Measurements from ENCODE around the gene SRGAP3.

Gene SRGAP3

GRCh38 chr3:9119331-9119730 is 130.1 kb downstream of the SRGAP3 start:
- Histone ChIP-seq H3K4me3 (ENCODE audit: low read length) (no peak overlapping the region), H3K9me3 (ENCODE audit: insufficient read depth, low read length) (no peaks in the 10 kb centered on the region), H3K79me2 (ENCODE audit: low read length) (no peaks in the 10 kb centered on the region), H3K4me1 (ENCODE audit: low read length) (no peaks in the 10 kb centered on the region), H3K27me3 (ENCODE audit: low read depth, low read length) (peaks cover 27% of the 10 kb centered on the region), H3K4me2 (ENCODE audit: low read length) (no peak overlapping the region), H2AFZ (ENCODE audit: low read depth, low read length) (no peak overlapping the region), H3K27ac (ENCODE audit: low read length) (no peak overlapping the region), H4K20me1 (ENCODE audit: insufficient read depth, low read length) (no peaks in the 10 kb centered on the region), H3K9ac (ENCODE audit: low read length) (no peak overlapping the region), H3K36me3 (replicated peaks; ENCODE audit: low read depth, low read length) (no peaks in the 10 kb centered on the region)
- TF ChIP-seq EZH2phosphoT487 (IDR thresholded peaks at IDR 0.05; ENCODE audit: low read depth) (no peak), CTCF (IDR thresholded peaks at IDR 0.05; ENCODE audit: low read depth, low read length) (no peak)

- H3K4me2 ChIP-seq (ENCODE audit: low read length): no peak overlapping the region
- H3K27me3 ChIP-seq (ENCODE audit: low read depth, low read length): peaks cover 27% of the 10 kb centered on the region
- H3K4me3 ChIP-seq (ENCODE audit: low read length): no peak overlapping the region
- no peaks in the 10 kb centered on the region for H3K79me2 ChIP-seq (ENCODE audit: low read length)
- no peaks in the 10 kb centered on the region for H3K9me3 ChIP-seq (ENCODE audit: insufficient read depth, low read length)
- no peaks in the 10 kb centered on the region for H3K36me3 ChIP-seq (replicated peaks; ENCODE audit: low read depth, low read length)
- H3K9ac ChIP-seq (ENCODE audit: low read length): no peak overlapping the region
- H3K27ac ChIP-seq (ENCODE audit: low read length): no peak overlapping the region
- no peaks in the 10 kb centered on the region for H3K4me1 ChIP-seq (ENCODE audit: low read length)
- TF ChIP-seq EZH2phosphoT487 (IDR thresholded peaks at IDR 0.05; ENCODE audit: low read depth) (no peak), CTCF (IDR thresholded peaks at IDR 0.05; ENCODE audit: low read depth, low read length) (no peak)
- no peak overlapping the region for H2AFZ ChIP-seq (ENCODE audit: low read depth, low read length)
- H4K20me1 ChIP-seq (ENCODE audit: insufficient read depth, low read length): no peaks in the 10 kb centered on the region
Measured at GRCh38 chr3:9118222-9118621, 131.2 kb downstream of the SRGAP3 start.

- Histone ChIP-seq H3K27ac (ENCODE audit: low read length) (no peak overlapping the region), H2AFZ (ENCODE audit: low read depth, low read length) (no peak overlapping the region), H4K20me1 (ENCODE audit: insufficient read depth, low read length) (no peaks in the 10 kb centered on the region), H3K4me2 (ENCODE audit: low read length) (no peak overlapping the region), H3K9me3 (ENCODE audit: insufficient read depth, low read length) (no peaks in the 10 kb centered on the region), H3K4me3 (ENCODE audit: low read length) (no peak overlapping the region), H3K27me3 (ENCODE audit: low read depth, low read length) (peaks cover 27% of the 10 kb centered on the region), H3K79me2 (ENCODE audit: low read length) (no peaks in the 10 kb centered on the region), H3K9ac (ENCODE audit: low read length) (no peak overlapping the region), H3K36me3 (replicated peaks; ENCODE audit: low read depth, low read length) (no peaks in the 10 kb centered on the region), H3K4me1 (ENCODE audit: low read length) (no peaks in the 10 kb centered on the region)
- TF ChIP-seq EZH2phosphoT487 (IDR thresholded peaks at IDR 0.05; ENCODE audit: low read depth) (no peak), CTCF (IDR thresholded peaks at IDR 0.05; ENCODE audit: low read depth, low read length) (no peak)
Measured at GRCh38 chr3:9117220-9117619, 132.2 kb downstream of the SRGAP3 start.

- no peak overlapping the region for H3K9ac ChIP-seq (ENCODE audit: low read length)
- no peak overlapping the region for H3K27ac ChIP-seq (ENCODE audit: low read length)
- no peaks in the 10 kb centered on the region for H3K9me3 ChIP-seq (ENCODE audit: insufficient read depth, low read length)
- H4K20me1 ChIP-seq (ENCODE audit: insufficient read depth, low read length): no peaks in the 10 kb centered on the region
- TF ChIP-seq EZH2phosphoT487 (IDR thresholded peaks at IDR 0.05; ENCODE audit: low read depth) (no peak), CTCF (IDR thresholded peaks at IDR 0.05; ENCODE audit: low read depth, low read length) (no peak)
- H2AFZ ChIP-seq (ENCODE audit: low read depth, low read length): no peak overlapping the region
- no peaks in the 10 kb centered on the region for H3K36me3 ChIP-seq (replicated peaks; ENCODE audit: low read depth, low read length)
- H3K79me2 ChIP-seq (ENCODE audit: low read length): no peaks in the 10 kb centered on the region
- H3K4me2 ChIP-seq (ENCODE audit: low read length): no peak overlapping the region
- peaks cover 27% of the 10 kb centered on the region for H3K27me3 ChIP-seq (ENCODE audit: low read depth, low read length)
- no peak overlapping the region for H3K4me3 ChIP-seq (ENCODE audit: low read length)
- H3K4me1 ChIP-seq (ENCODE audit: low read length): no peaks in the 10 kb centered on the region
Measured at GRCh38 chr3:9116336-9116735, 133.1 kb downstream of the SRGAP3 start.

All from OCI-LY3 (cell line).